ENCODE results near the gene NGDN.

The NGDN gene

DNA sequence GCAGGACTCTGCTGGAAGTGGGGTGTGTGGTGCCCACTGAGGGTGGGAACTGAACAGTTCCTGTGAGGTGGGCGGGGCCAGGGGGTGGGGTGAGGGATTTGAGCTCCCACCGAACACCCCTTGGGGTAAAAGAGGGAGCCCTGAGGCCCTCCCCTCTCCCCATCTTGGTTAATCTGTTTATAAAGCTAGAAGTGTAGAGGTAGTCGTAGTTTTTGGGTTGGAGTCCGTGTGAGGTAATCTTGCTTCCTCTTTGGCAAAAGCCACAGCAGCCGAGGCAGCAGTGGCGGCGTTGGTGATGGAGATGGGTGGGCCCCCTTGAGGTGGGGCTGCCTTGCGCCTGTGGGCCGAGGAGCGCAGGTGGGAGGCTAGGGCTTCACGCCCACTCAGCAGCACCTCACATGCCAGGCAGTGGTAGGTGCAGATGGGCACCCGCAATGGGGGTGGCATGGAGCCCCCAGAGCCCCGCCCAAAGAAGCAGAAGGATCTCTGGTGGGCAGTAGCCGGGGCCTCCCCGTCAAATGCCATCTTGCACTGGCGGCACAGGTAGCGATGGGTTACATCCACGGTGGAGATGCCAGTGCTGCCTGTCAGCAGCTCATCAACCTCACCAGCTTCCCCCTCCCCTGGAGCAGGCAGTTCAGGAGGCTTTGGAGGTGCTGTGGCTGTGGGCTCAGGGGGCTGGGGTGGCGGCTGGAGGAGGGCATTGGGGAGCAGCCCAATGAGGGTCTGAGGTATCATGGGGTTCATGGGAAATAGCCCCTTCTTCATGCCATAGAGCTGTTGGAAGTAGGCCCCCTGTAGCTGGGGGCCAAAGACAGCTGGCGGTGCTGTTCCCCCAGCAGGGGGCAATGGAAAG, 52.5 kb downstream of the NGDN start:
- no peak for DNase-seq (ENCODE audit: low spot score)

DNA sequence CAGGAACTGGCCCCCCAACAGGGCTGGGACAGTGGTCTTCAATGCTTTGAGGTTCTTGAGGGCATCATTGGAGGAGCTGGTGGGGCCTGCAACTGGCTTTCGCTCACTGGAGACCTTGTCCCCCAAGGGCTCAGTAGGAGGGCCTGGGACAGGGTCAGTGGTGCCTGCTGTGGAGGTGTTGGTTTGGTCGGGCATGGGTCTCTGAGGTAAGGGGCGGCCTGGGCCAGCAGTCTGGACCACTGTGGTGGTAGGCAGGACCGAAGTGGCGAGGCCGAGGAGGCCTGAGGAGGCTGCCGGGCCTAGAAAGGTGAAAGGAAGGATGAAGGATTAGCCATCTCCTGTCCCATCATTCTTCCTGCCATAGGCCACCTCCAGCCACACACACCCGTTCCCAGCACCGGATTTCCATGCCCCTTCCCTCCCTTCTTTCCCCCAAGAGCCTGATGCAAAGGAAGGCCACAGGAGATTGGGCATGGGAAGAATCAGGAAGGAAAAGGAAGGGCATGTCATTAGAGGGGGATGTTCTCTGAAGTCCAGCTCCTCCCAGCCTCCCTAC, 53.2 kb downstream of the NGDN start:
- DNase-seq (ENCODE audit: low spot score), result no peak

DNA sequence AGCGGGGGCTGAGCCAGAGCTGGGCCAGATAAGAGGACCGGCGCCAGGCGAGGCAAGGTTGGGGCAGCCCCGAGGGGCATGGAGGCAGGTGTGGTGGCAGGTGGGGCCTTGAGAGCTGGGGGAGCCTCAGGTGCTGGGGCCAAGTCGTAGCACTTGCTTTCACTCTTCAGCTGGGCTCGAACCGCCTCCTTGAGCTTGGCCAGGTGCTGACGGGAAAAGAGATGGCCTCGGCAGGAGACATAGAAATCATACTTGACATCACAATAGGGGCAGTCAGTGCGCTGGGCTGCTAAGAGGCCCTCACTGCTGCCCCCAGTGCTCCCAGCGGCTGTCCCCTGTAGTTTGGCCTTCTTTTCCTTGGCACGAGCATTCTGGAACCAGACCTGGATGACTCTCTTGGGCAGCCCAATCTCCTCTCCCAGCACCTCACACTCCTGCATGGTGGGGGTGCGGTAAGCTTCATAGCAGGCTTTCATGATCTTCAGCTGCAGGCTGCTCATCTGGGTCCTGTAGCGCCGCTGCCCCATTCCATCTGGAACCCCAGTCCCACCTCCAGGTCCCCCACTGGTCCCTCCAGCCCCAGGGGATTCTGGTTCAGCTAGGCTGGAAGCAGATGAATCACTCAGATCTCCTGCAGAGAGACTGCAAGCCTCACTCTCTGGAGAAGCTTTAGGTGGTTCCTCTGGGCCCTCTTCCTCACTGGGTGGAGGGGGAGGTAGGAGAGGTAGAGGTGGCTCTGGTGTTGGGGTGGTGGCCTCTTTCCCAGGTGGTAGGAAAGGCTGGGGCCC, 53.9 kb downstream of the NGDN start:
- no peak for DNase-seq (ENCODE audit: low spot score)

DNA sequence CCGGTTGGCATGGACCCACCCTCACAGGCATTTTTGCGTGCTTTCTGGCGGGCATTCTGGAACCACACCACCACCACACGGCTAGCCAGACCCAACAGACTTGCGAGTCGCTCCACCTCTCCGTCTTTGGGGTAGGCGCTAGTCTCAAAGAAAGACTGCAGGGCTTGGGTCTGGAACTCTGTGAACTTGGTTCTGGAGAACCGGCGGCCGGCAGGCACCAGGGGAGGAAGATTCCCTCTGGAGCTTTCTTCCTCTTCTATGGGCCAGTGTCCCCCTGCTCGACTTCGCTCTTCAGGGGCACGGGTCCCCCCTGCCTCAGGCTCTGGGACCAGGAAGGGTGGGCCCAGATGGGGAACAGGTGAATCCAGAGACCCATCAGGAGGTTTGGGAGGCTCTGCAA, 55.5 kb downstream of the NGDN start:
- DNase-seq (ENCODE audit: low spot score), result no peak

DNA sequence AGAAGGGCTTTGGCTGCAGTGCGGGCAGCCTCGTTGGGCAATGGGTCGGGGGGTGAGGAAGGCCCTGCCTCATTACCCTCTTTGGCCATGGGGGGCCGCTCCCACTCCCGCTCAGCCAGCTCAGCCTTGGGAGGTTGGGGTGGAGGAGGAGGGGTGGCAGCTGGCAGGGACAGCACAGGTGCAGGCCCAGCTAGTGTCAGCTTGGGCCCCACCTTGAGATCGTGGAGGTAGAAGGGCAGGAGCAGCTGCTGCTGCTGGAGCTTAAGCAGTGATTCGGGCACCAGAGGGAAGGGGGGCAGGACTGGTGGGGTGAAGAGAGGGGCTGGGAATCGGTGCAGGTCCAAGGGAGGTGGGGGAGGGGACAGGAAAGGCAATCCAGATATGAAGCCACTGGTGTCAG, 56.1 kb downstream of the NGDN start:
- DNase-seq (ENCODE audit: low spot score), result no peak
